SU-DHL-6 (cell line): Measurements from ENCODE around the gene NAA38.

Experiments used
- EZH2phosphoT487 ChIP-seq: fragments of 200-600 bp; sonication (generic), shearing (Covaris generic); conservative IDR thresholded peaks from 2 replicates; pipeline ENCODE4 v1.6.1; 2018; ENCODE audit warnings: mild to moderate bottlenecking, antibody characterized with exemption, low read length, moderate library complexity, mixed read lengths
- TF ChIP-seq, protein P1 (sequence below): fragments of 200-600 bp; sonication (generic); IDR thresholded peaks from one replicate; pipeline ENCODE4 v1.5.1; 2017; ENCODE audit warnings: antibody characterized with exemption, mild to moderate bottlenecking, low read length, moderate library complexity; ENCODE audit not compliant: insufficient read depth, poor library complexity, severe bottlenecking

DNA sequence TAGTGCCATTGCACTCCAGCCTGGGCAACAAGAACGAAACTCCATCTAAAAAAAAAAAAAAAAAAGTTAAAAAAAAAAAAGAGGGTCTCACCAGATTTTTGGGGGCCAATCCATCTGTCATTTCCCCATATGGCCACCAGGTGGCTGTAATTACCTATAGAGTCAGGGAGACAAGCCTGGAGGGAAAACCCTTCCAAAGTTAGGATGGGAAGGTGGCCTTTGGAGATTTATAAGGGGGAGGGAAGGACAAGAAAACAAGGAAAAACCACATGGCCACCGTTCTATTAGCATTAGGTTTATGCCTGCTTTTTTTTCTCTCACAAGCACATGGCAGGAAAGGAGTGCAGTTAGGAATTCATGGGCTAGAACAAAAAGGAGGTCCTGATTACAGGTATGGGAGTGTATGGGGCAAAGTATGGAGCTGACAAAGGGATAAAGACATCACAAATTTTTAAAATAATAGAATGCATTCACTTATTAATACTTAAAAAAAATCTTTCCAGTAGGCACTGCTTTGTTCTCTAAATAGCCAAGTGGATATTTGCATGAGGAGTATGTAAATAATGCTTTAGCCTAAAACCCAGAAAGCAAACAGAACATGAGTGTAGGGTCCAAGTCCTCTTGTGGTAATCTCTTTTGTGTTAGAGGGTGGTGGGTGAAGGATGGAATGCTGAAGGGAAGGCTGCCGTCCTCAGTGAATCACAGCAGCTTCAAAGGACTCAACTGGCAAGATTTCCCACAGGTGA, 5.5 kb upstream of the NAA38 start:
- TF ChIP-seq, protein P1, sequence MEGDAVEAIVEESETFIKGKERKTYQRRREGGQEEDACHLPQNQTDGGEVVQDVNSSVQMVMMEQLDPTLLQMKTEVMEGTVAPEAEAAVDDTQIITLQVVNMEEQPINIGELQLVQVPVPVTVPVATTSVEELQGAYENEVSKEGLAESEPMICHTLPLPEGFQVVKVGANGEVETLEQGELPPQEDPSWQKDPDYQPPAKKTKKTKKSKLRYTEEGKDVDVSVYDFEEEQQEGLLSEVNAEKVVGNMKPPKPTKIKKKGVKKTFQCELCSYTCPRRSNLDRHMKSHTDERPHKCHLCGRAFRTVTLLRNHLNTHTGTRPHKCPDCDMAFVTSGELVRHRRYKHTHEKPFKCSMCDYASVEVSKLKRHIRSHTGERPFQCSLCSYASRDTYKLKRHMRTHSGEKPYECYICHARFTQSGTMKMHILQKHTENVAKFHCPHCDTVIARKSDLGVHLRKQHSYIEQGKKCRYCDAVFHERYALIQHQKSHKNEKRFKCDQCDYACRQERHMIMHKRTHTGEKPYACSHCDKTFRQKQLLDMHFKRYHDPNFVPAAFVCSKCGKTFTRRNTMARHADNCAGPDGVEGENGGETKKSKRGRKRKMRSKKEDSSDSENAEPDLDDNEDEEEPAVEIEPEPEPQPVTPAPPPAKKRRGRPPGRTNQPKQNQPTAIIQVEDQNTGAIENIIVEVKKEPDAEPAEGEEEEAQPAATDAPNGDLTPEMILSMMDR: peak; percentile 57
- no peak for TF ChIP-seq EZH2phosphoT487
